ENCODE measurements around the gene C12orf43. TPM values are rescaled to one million over a fixed set of nuclear protein-coding genes. Genes with fewer than 3 reads are reported as not detected.

The C12orf43 gene
- total RNA-seq, 4 donors from 2014 or later = 15.1 to 20.2 (median 17.7) TPM

DNA sequence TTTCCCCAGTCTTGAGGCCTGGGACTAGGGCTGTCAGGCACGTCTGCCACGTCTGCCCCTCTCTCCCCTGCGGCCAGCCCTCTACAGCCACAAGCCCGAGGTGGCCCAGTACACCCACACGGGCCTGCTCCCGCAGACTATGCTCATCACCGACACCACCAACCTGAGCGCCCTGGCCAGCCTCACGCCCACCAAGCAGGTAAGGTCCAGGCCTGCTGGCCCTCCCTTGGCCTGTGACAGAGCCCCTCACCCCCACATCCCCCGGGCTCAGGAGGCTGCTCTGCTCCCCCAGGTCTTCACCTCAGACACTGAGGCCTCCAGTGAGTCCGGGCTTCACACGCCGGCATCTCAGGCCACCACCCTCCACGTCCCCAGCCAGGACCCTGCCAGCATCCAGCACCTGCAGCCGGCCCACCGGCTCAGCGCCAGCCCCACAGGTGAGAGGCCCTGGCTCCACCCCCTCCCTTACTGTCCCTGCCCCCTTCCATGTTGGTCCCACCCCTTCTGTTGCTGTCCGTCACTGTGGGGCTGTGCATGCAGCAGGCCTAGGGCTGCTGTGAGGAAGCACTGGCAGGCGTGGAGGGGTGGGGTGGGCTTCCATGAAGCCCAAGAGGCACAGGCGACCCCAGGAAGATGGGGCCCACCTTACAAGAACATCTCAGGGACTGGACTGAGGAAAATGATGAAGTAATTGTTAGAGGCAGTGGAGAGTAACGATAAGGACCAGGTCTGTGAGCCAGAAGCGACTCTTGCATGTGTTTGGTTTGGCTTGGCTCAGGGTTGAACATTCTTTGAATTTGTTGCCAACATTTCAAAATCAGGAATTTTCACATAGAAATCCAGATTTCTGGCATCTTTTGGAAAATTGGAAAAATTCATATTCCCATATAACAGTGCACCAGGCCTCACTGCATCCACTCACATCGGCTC lies 16.8 kb downstream of the C12orf43 start:
- peaks cover 27% of the 10 kb centered on the region for H3K27me3 ChIP-seq
- no peak overlapping the region for H3K4me3 ChIP-seq
- no peak for TF ChIP-seq POLR2A (IDR thresholded peaks at IDR 0.05)
- no peak for TF ChIP-seq POLR2AphosphoS5 (IDR thresholded peaks at IDR 0.05)
- no peak for TF ChIP-seq EP300 (IDR thresholded peaks at IDR 0.05)
- TF ChIP-seq CTCF (IDR thresholded peaks at IDR 0.05) = no peak
- 26 to 46% methylated on average over 4 to 6 of the region's 23 CpGs for WGBS, 2 donors (ENCODE audit: low coverage in 1 of 2)
- peaks cover 0 to 7% (median 0%) of the 10 kb centered on the region in 3 donors for H3K4me1 ChIP-seq
- no peaks in the 10 kb centered on the region for H3K9me3 ChIP-seq
- H3K36me3 ChIP-seq = peaks cover 0 to 41% of the 10 kb centered on the region in 2 donors
- H3K27ac ChIP-seq = no peak overlapping the region
- ATAC-seq = no peak

DNA sequence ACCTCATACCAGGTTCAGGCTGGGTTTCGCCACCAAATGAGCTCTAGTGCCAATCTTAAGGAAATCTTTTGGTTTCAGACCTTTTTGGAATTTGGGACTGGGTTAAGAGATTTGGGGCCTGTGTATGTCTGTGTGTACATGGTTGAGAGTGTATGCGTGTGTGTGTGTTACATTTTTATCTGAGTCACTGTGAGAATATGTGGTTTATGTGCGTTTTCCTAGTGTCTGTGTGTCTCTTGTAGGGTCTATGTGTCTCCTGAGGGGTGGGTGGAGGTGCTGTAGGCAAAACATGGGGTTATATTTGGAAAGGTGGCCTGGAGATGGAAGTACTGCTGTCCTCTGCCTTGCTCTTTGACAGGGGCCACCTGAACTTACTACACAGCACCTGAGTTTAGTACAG lies 17.9 kb downstream of the C12orf43 start:
- WGBS, 2 donors (ENCODE audit: low coverage in 1 of 2) = 52% methylated on average over 2 of the region's 3 CpGs; no CpG with 5 or more reads in 1 of the 2 donors

GRCh38 chr12:120997448-120997847 lies 18.8 kb downstream of the C12orf43 start:
- Histone ChIP-seq H3K4me3 (no peak overlapping the region), H3K36me3 (peaks cover 0 to 20% of the 10 kb centered on the region in 2 donors), H3K4me1 (peaks cover 0 to 7% (median 0%) of the 10 kb centered on the region in 3 donors), H3K27me3 (peaks cover 27% of the 10 kb centered on the region), H3K27ac (no peak overlapping the region), H3K9me3 (no peaks in the 10 kb centered on the region)
- 71 to 80% methylated on average over 1 to 4 of the region's 9 CpGs for WGBS, 2 donors (ENCODE audit: low coverage in 1 of 2)
- TF ChIP-seq POLR2A (IDR thresholded peaks at IDR 0.05) = no peak
- no peak for TF ChIP-seq EP300 (IDR thresholded peaks at IDR 0.05)
- TF ChIP-seq POLR2AphosphoS5 (IDR thresholded peaks at IDR 0.05) = no peak
- no peak for TF ChIP-seq CTCF (IDR thresholded peaks at IDR 0.05)
- ATAC-seq = no peak

More for the DNA sequence above, 17.9 kb downstream of the C12orf43 start:
- Histone ChIP-seq H3K4me3 (no peak overlapping the region), H3K36me3 (peaks cover 0 to 30% of the 10 kb centered on the region in 2 donors), H3K4me1 (peaks cover 0 to 7% (median 0%) of the 10 kb centered on the region in 3 donors), H3K27ac (no peak overlapping the region), H3K9me3 (no peaks in the 10 kb centered on the region), H3K27me3 (peaks cover 27% of the 10 kb centered on the region)
- no peak for ATAC-seq
- TF ChIP-seq EP300 (IDR thresholded peaks at IDR 0.05) (no peak), CTCF (IDR thresholded peaks at IDR 0.05) (no peak), POLR2AphosphoS5 (IDR thresholded peaks at IDR 0.05) (no peak), POLR2A (IDR thresholded peaks at IDR 0.05) (no peak)

DNA sequence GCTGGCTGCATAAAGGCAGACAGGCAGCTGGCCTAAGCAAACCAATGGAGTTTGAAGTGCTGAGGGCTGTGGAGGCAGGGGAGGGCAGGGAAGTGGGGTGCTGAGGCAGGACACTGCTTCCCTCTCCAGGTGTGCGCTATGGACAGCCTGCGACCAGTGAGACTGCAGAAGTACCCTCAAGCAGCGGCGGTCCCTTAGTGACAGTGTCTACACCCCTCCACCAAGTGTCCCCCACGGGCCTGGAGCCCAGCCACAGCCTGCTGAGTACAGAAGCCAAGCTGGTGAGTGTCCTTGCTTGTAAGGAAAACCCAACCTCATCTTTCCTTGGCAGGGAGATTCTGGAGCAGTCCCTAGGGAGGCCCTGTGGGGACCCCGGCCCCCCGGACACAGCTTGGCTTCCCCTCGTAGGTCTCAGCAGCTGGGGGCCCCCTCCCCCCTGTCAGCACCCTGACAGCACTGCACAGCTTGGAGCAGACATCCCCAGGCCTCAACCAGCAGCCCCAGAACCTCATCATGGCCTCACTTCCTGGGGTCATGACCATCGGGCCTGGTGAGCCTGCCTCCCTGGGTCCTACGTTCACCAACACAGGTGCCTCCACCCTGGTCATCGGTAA lies 20.0 kb downstream of the C12orf43 start:
- WGBS, 2 donors (ENCODE audit: low coverage in 1 of 2) = 88 to 100% methylated on average over 3 to 6 of the region's 11 CpGs
- Histone ChIP-seq H3K27me3 (peaks cover 27% of the 10 kb centered on the region), H3K27ac (no peak overlapping the region), H3K36me3 (peaks cover 0 to 8% of the 10 kb centered on the region in 2 donors), H3K9me3 (no peaks in the 10 kb centered on the region), H3K4me3 (no peak overlapping the region), H3K4me1 (peaks cover 0 to 7% (median 0%) of the 10 kb centered on the region in 3 donors)
- TF ChIP-seq EP300 (IDR thresholded peaks at IDR 0.05) (no peak), POLR2A (IDR thresholded peaks at IDR 0.05) (no peak), CTCF (IDR thresholded peaks at IDR 0.05) (no peak)
- no peak for ATAC-seq
